Heart left ventricle (tissue), 16 donors: ENCODE data around the gene FMR1. TPM values are rescaled to one million over a fixed set of nuclear protein-coding genes. Genes with fewer than 3 reads are reported as not detected.
A peak's percentile ranks its signal among the peaks of the same experiment; 100 is the strongest.

Source experiments
- ATAC-seq, 4 donors: fragments of 200-7000 bp; cut with Tn5 transposase; one replicate each; pipeline ENCODE4 v1.9.1; 2020 to 2022; ENCODE audit warnings: moderate library complexity in 4 of 4, mild to moderate bottlenecking in 3 of 4, moderate number of reproducible peaks in 1 of 4
- DNase-seq, 5 donors: peaks; one replicate each; pipeline ENCODE4 v3.0.0-alpha.2; 2020
- H3K27ac ChIP-seq, 12 donors: fragments of 200-600 bp; sonication (generic) in 4 of 12; one replicate each; pipeline versions ENCODE4 v1.5.0 to v1.8.0; 2016 to 2022; ENCODE audit warnings: mild to moderate bottlenecking in 2 of 12
- H3K27me3 ChIP-seq, 9 donors: fragments of 200-600 bp; sonication (generic) in 2 of 9; one replicate each; pipeline versions ENCODE4 v1.5.1 to v1.8.0; 2016 to 2022; ENCODE audit warnings: mild to moderate bottlenecking in 3 of 9
- H3K36me3 ChIP-seq, 9 donors: fragments of 200-600 bp; sonication (generic) in 2 of 9; one replicate each; pipeline versions ENCODE4 v1.5.0 to v1.8.0; 2018 to 2022; ENCODE audit warnings: mild to moderate bottlenecking in 2 of 9
- H3K4me1 ChIP-seq, 12 donors: fragments of 200-600 bp; sonication (generic) in 4 of 12; one replicate each; pipeline versions ENCODE4 v1.5.0 to v1.8.0; 2016 to 2022; ENCODE audit warnings: mild to moderate bottlenecking in 3 of 12
- H3K4me3 ChIP-seq, 12 donors: fragments of 200-600 bp; sonication (generic) in 4 of 12; one replicate each; pipeline versions ENCODE4 v1.5.0 to v1.8.0; 2017 to 2022; ENCODE audit warnings: mild to moderate bottlenecking in 9 of 12, moderate library complexity in 4 of 12
- H3K9me3 ChIP-seq, 12 donors: fragments of 200-600 bp; sonication (generic) in 4 of 12; one replicate each; pipeline versions ENCODE4 v1.5.0 to v1.8.0; 2016 to 2022; ENCODE audit warnings: mild to moderate bottlenecking in 1 of 12
- POLR2A ChIP-seq, 2 donors: fragments of 450-650 bp; IDR thresholded peaks; one replicate each; pipeline ENCODE4 v1.6.1; 2017; ENCODE audit warnings: antibody characterized with exemption in 2 of 2, mild to moderate bottlenecking in 2 of 2, moderate library complexity in 2 of 2
- WGBS, 4 donors: extraction: QIAGEN DNeasy Blood & Tissue Kit in 2 of 4; methylation state at CpG; one replicate each; pipeline versions ENCODE4 v1.1.5 to v1.1.7; 2013 to 2018; 5-methylcytosine and 5-hydroxymethylcytosine counted together
- intact Hi-C, 10 donors: fragments of 100-400 bp; cut with DNase I; formaldehyde crosslinking; loops; one replicate each; pipeline versions ENCODE4 v1.11.1 to v1.14.2; 2022
- polyA plus RNA-seq, 2 donors: library from polyadenylated mRNA; stranded (reverse); fragments of 200-250 nt; gene quantifications; one replicate each; pipeline ENCODE4 v1.2.3, GENCODE V29; 2013
- total RNA-seq, 9 donors: library from RNA; depleted of rRNA in 2 of 9; stranded (reverse); fragments of >200 nt in 2 of 9; fragmentation: NEBNext Ultra II Directional in 3 of 9; extraction: Animal tissue kit (Norgen Biotek cat#: 25700) in 3 of 9; gene quantifications; one replicate each; pipeline versions ENCODE4 v1.1.0 to v1.2.4, GENCODE V29; 2016 to 2023
- TF ChIP-seq, protein P1 (sequence below), 12 donors: fragments of 200-600 bp; sonication (generic) in 4 of 12; IDR thresholded peaks; one replicate each; pipeline versions ENCODE4 v1.5.0 to v1.8.0; 2018 to 2022; ENCODE audit warnings: antibody characterized with exemption in 12 of 12, mild to moderate bottlenecking in 5 of 12
- donor health status: ischemic (EF 13 %, LVEDD 7.1; RV severe dilation, severe dysfunction).
- donor health status: healthy with polysubstance abuse.
- donor health status: DM: no; HTN: yes; CAD: no.
- donor health status: DM: no; HTN: no; CAD: no.
- donor health status: ischemic (EF 25% LVEDD 6.9; RV normal size, moderate dysfunction).
- donor health status: ischemic (EF 25% LVEDD 5.7; RV mildly dilated, moderate dysfunction).
- donor health status: healthy.
- donor health status: DM: yes; HTN: yes; CAD: no.
- donor health status: ischemic (EF 35%, LVEDD 5.7; RV mildly dilated, moderate dysfunction).
- donor health status: nonischemic (EF 11% LVEDD 7.7; RV severe dilation, severe dysfunction).
- donor health status: DM: yes; HTN: yes; CAD: no.
- donor health status: PGD.
- donor health status: ischemic (EF 29% LVEDD 5.4; RV normal size, mild dysfunction).
- donor health status: nonischemic (EF 23%, LVEDD 6.1; RV moderate dilation, normal function).

FMR1 gene
- total and polyA plus RNA-seq, 11 donors = 14.4 to 35.7 (median 22.4) TPM

DNA sequence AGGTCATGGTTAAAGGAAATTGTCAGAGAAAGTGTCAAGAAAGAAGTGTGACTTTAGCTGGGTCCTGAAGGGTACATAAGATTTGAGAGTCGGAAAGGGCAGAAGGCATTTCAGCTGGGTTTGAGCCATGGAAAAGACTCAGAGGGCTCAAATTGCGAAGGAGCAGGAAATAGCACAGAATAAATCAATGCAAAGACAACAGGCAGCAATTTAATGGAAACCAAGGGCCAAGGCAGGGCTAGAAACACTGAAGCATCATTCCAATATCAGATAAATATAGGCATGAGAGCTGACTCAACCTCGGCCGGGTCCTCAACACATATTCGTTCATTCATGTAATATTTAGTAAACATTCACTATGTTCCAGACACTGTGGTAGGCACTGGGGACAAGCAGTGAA, 3.6 kb upstream of the FMR1 start:
- Histone ChIP-seq H3K27ac (no peak overlapping the region), H3K4me1 (peaks cover 0 to 6% (median 0%) of the 10 kb centered on the region in 12 donors), H3K9me3 (no peaks in the 10 kb centered on the region), H3K4me3 (no peak overlapping the region), H3K27me3 (no peaks in the 10 kb centered on the region), H3K36me3 (no peaks in the 10 kb centered on the region)
- TF ChIP-seq, protein P1, sequence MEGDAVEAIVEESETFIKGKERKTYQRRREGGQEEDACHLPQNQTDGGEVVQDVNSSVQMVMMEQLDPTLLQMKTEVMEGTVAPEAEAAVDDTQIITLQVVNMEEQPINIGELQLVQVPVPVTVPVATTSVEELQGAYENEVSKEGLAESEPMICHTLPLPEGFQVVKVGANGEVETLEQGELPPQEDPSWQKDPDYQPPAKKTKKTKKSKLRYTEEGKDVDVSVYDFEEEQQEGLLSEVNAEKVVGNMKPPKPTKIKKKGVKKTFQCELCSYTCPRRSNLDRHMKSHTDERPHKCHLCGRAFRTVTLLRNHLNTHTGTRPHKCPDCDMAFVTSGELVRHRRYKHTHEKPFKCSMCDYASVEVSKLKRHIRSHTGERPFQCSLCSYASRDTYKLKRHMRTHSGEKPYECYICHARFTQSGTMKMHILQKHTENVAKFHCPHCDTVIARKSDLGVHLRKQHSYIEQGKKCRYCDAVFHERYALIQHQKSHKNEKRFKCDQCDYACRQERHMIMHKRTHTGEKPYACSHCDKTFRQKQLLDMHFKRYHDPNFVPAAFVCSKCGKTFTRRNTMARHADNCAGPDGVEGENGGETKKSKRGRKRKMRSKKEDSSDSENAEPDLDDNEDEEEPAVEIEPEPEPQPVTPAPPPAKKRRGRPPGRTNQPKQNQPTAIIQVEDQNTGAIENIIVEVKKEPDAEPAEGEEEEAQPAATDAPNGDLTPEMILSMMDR (IDR thresholded peaks at IDR 0.05) = no peak
- TF ChIP-seq POLR2A (IDR thresholded peaks at IDR 0.05) = no peak
- DNase-seq = no peak
- no peak for ATAC-seq
- intact Hi-C loops = no loop called here
- 60 to 80% (median 74%) methylated on average over 5 of the region's 5 CpGs for WGBS, 4 donors

DNA sequence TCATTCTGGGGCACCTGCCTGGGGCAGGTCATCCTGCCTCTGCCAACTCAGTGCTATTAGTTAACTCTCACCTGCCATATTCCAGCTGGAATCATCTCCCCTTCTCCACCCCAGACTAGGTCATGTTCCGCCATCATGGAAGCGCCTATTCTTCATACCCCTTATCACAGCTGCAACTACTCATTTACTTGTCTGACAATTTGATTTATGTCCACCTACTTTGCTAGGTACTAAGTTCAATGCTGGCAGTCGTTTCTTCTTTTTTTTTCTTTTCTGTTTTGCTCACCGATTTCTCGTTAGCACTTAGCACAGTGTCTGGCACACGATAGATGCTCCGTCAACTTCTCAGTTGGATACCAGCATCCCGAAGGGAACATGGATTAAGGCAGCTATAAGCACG, 1.1 kb upstream of the FMR1 start:
- Histone ChIP-seq H3K4me1 (peaks cover 0 to 27% (median 6%) of the 10 kb centered on the region in 12 donors), H3K27ac (no peak overlapping the region), H3K9me3 (no peaks in the 10 kb centered on the region), H3K36me3 (no peaks in the 10 kb centered on the region), H3K4me3 (no peak overlapping the region), H3K27me3 (no peaks in the 10 kb centered on the region)
- WGBS, 4 donors = 83 to 93% (median 87%) methylated on average over 9 of the region's 9 CpGs
- no peak for TF ChIP-seq POLR2A (IDR thresholded peaks at IDR 0.05)
- TF ChIP-seq, protein P1 (IDR thresholded peaks at IDR 0.05) = no peak
- ATAC-seq = no peak
- intact Hi-C loops = loop anchor here in 1 of 10 donors (5.0 to 10.0 kb wide), 2 partner anchors 127 to 1564 kb away; no protein-coding TSS in a partner anchor
- no peak for DNase-seq

DNA sequence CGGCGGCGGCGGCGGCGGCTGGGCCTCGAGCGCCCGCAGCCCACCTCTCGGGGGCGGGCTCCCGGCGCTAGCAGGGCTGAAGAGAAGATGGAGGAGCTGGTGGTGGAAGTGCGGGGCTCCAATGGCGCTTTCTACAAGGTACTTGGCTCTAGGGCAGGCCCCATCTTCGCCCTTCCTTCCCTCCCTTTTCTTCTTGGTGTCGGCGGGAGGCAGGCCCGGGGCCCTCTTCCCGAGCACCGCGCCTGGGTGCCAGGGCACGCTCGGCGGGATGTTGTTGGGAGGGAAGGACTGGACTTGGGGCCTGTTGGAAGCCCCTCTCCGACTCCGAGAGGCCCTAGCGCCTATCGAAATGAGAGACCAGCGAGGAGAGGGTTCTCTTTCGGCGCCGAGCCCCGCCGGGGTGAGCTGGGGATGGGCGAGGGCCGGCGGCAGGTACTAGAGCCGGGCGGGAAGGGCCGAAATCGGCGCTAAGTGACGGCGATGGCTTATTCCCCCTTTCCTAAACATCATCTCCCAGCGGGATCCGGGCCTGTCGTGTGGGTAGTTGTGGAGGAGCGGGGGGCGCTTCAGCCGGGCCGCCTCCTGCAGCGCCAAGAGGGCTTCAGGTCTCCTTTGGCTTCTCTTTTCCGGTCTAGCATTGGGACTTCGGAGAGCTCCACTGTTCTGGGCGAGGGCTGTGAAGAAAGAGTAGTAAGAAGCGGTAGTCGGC, 528 bp downstream of the FMR1 start:
- Histone ChIP-seq H3K4me3 (peak overlapping the region; percentile 53 to 97 (median 76)), H3K27ac (peak overlapping the region; percentile 77 to 93 (median 87)), H3K4me1 (peaks cover 0 to 38% (median 8%) of the 10 kb centered on the region in 12 donors), H3K27me3 (no peaks in the 10 kb centered on the region), H3K9me3 (no peaks in the 10 kb centered on the region), H3K36me3 (no peaks in the 10 kb centered on the region)
- intact Hi-C loops = loop anchor here in 1 of 10 donors (5.0 to 10.0 kb wide), 2 partner anchors 125 to 1563 kb away; no protein-coding TSS in a partner anchor
- TF ChIP-seq POLR2A (IDR thresholded peaks at IDR 0.05) = no peak
- TF ChIP-seq, protein P1 (IDR thresholded peaks at IDR 0.05) = no peak
- WGBS, 4 donors = 0 to 52% (median 25%) methylated on average over 46 to 56 of the region's 58 CpGs
- DNase-seq = peak; percentile 19 to 58 (median 31)
- peak; percentile 36 to 58 (median 46) for ATAC-seq

DNA sequence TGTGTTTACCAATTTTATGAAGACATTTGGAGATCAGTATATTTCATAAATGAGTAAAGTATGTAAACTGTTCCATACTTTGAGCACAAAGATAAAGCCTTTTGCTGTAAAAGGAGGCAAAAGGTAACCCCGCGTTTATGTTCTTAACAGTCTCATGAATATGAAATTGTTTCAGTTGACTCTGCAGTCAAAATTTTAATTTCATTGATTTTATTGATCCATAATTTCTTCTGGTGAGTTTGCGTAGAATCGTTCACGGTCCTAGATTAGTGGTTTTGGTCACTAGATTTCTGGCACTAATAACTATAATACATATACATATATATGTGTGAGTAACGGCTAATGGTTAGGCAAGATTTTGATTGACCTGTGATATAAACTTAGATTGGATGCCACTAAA, 1.9 kb downstream of the FMR1 start:
- 55 to 74% (median 67%) methylated on average over 6 of the region's 6 CpGs for WGBS, 4 donors
- DNase-seq = no peak
- intact Hi-C loops = loop anchor here in 1 of 10 donors (5.0 to 10.0 kb wide), 2 partner anchors 124 to 1561 kb away; no protein-coding TSS in a partner anchor
- peaks cover 0 to 47% (median 8%) of the 10 kb centered on the region in 12 donors for H3K4me1 ChIP-seq
- H3K9me3 ChIP-seq = no peaks in the 10 kb centered on the region
- peak overlapping the region in 7 of 12 donors; percentile 71 to 97 (median 80) for H3K4me3 ChIP-seq
- ATAC-seq = no peak
- no peaks in the 10 kb centered on the region for H3K27me3 ChIP-seq
- H3K27ac ChIP-seq = no peak overlapping the region
- H3K36me3 ChIP-seq = no peaks in the 10 kb centered on the region
- no peak for TF ChIP-seq POLR2A (IDR thresholded peaks at IDR 0.05)
- TF ChIP-seq, protein P1 (IDR thresholded peaks at IDR 0.05) = no peak
